Neural progenitor cell (in vitro differentiated cells): ENCODE results near the gene ZMYND10. TPM values are rescaled to one million over a fixed set of nuclear protein-coding genes. Genes with fewer than 3 reads are reported as not detected.
A peak's percentile ranks its signal among the peaks of the same experiment; 100 is the strongest.

Experiments
- DNase-seq: peaks from one replicate; pipeline ENCODE4 v3.0.0-alpha.2; 2016; ENCODE audit warnings: low spot score
- H2AFZ ChIP-seq: fragments of 200-600 bp; sonication (generic); replicated peaks from 2 replicates; pipeline ENCODE4 v1.6.1; 2016; ENCODE audit warnings: antibody characterized with exemption
- H3F3A ChIP-seq: fragments of 200-600 bp; sonication (generic); 2 replicates; pipeline ENCODE4 v1.6.1; 2016; ENCODE audit warnings: antibody characterized with exemption, low read depth
- H3K27ac ChIP-seq: fragments of 200-600 bp; sonication (generic); 2 replicates; pipeline ENCODE4 v1.5.1; 2016; ENCODE audit warnings: mild to moderate bottlenecking
- H3K27me3 ChIP-seq: fragments of 200-600 bp; sonication (generic); 2 replicates; pipeline ENCODE4 v1.6.1; 2016; ENCODE audit warnings: mild to moderate bottlenecking, moderate library complexity
- H3K36me3 ChIP-seq: fragments of 200-600 bp; sonication (generic); 2 replicates; pipeline ENCODE4 v1.5.1; 2016
- H3K4me1 ChIP-seq: fragments of 200-600 bp; sonication (generic); 2 replicates; pipeline ENCODE4 v1.6.1; 2016; ENCODE audit warnings: mixed run types
- H3K4me2 ChIP-seq: fragments of 200-600 bp; sonication (generic); 2 replicates; pipeline ENCODE4 v1.6.1; 2016
- H3K4me3 ChIP-seq: fragments of 200-600 bp; sonication (generic); 2 replicates; pipeline ENCODE4 v1.5.1; 2016
- H3K79me2 ChIP-seq: fragments of 200-600 bp; sonication (generic); 2 replicates; pipeline ENCODE4 v1.6.1; 2016; ENCODE audit warnings: low read depth
- H3K9ac ChIP-seq: fragments of 200-600 bp; sonication (generic); 2 replicates; pipeline ENCODE4 v1.6.1; 2016
- H3K9me3 ChIP-seq: fragments of 200-600 bp; sonication (generic); 2 replicates; pipeline ENCODE4 v1.5.1; 2016; ENCODE audit warnings: low read depth
- H4K20me1 ChIP-seq: fragments of 200-600 bp; sonication (generic); 2 replicates; pipeline ENCODE4 v1.6.1; 2016; ENCODE audit warnings: low read depth
- H3K27ac Mint-ChIP-seq: 3 replicates; pipeline ENCODE4 v1.8.0; 2021; ENCODE audit warnings: mixed read lengths
- H3K27me3 Mint-ChIP-seq: 2 replicates; pipeline ENCODE4 v1.8.0; 2022; ENCODE audit warnings: low read depth, mild to moderate bottlenecking, inconsistent platforms, moderate library complexity, mixed read lengths; ENCODE audit not compliant: insufficient read depth
- H3K36me3 Mint-ChIP-seq: 3 replicates; pipeline ENCODE4 v1.8.0; 2021; ENCODE audit warnings: mixed read lengths
- H3K4me1 Mint-ChIP-seq: 3 replicates; pipeline ENCODE4 v1.8.0; 2021; ENCODE audit warnings: mixed read lengths
- H3K4me3 Mint-ChIP-seq: 3 replicates; pipeline ENCODE4 v1.8.0; 2021; ENCODE audit warnings: mild to moderate bottlenecking, moderate library complexity, mixed read lengths
- H3K9me3 Mint-ChIP-seq: 3 replicates; pipeline ENCODE4 v1.8.0; 2020; ENCODE audit warnings: mixed read lengths
- EZH2 ChIP-seq: fragments of 200-600 bp; sonication (generic); IDR thresholded peaks from 2 replicates; pipeline ENCODE4 v1.6.1; 2017; ENCODE audit warnings: antibody characterized with exemption, mild to moderate bottlenecking, moderate library complexity
- EZH2phosphoT487 ChIP-seq: fragments of 200-600 bp; sonication (generic); IDR thresholded peaks from 2 replicates; pipeline ENCODE4 v1.6.1; 2017; ENCODE audit warnings: antibody characterized with exemption
- total RNA-seq: library from RNA; depleted of rRNA; stranded (reverse); fragments of >200 nt; gene quantifications from 2 replicates; pipeline ENCODE4 v1.2.3, GENCODE V29; 2015; ENCODE audit warnings: low replicate concordance
- TF ChIP-seq, protein P1 (sequence below): fragments of 200-600 bp; sonication (generic); IDR thresholded peaks from 2 replicates; pipeline ENCODE4 v1.5.1; 2017; ENCODE audit warnings: antibody characterized with exemption, mild to moderate bottlenecking

The ZMYND10 gene
- total RNA-seq, 1 donor from 2014 or later, result 0.37 TPM

- peaks cover 50% of the 10 kb centered on the region for H3K79me2 ChIP-seq
- H4K20me1 ChIP-seq, result peaks cover 41% of the 10 kb centered on the region
- H2AFZ ChIP-seq, result no peak overlapping the region
- no peak overlapping the region for H3K4me3 Mint-ChIP-seq
- H3K9ac ChIP-seq, result no peak overlapping the region
- no peak overlapping the region for H3K27ac ChIP-seq
- DNase-seq, result no peak
- no peaks in the 10 kb centered on the region for H3K9me3 ChIP-seq
- no peak overlapping the region for H3K4me2 ChIP-seq
- no peaks in the 10 kb centered on the region for H3K27me3 ChIP-seq
- H3K36me3 Mint-ChIP-seq, result peaks cover 2% of the 10 kb centered on the region
- no peaks in the 10 kb centered on the region for H3K9me3 Mint-ChIP-seq
- H3K4me1 ChIP-seq, result peaks cover 20% of the 10 kb centered on the region
- no peaks in the 10 kb centered on the region for H3K36me3 ChIP-seq
- peaks cover 30% of the 10 kb centered on the region for H3K4me1 Mint-ChIP-seq
- no peak overlapping the region for H3K27ac Mint-ChIP-seq
- TF ChIP-seq, protein P1, sequence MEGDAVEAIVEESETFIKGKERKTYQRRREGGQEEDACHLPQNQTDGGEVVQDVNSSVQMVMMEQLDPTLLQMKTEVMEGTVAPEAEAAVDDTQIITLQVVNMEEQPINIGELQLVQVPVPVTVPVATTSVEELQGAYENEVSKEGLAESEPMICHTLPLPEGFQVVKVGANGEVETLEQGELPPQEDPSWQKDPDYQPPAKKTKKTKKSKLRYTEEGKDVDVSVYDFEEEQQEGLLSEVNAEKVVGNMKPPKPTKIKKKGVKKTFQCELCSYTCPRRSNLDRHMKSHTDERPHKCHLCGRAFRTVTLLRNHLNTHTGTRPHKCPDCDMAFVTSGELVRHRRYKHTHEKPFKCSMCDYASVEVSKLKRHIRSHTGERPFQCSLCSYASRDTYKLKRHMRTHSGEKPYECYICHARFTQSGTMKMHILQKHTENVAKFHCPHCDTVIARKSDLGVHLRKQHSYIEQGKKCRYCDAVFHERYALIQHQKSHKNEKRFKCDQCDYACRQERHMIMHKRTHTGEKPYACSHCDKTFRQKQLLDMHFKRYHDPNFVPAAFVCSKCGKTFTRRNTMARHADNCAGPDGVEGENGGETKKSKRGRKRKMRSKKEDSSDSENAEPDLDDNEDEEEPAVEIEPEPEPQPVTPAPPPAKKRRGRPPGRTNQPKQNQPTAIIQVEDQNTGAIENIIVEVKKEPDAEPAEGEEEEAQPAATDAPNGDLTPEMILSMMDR, result no peak
- TF ChIP-seq EZH2phosphoT487, result no peak
- no peak for TF ChIP-seq EZH2
- peaks cover 4% of the 10 kb centered on the region for H3K27me3 Mint-ChIP-seq
- H3F3A ChIP-seq, result peaks cover 18% of the 10 kb centered on the region
- no peak overlapping the region for H3K4me3 ChIP-seq
Measured at GRCh38 chr3:50331364-50331907, 14.1 kb downstream of the ZMYND10 start.

GRCh38 chr3:50330330-50330729, 15.2 kb downstream of the ZMYND10 start:
- H3K27ac Mint-ChIP-seq, result no peak overlapping the region
- no peak overlapping the region for H3K9ac ChIP-seq
- TF ChIP-seq EZH2phosphoT487, result no peak
- no peak for TF ChIP-seq EZH2
- TF ChIP-seq, protein P1, result no peak
- peaks cover 17% of the 10 kb centered on the region for H3F3A ChIP-seq
- peaks cover 30% of the 10 kb centered on the region for H4K20me1 ChIP-seq
- H3K79me2 ChIP-seq, result peaks cover 41% of the 10 kb centered on the region
- no peak overlapping the region for H3K4me2 ChIP-seq
- peaks cover 2% of the 10 kb centered on the region for H3K27me3 Mint-ChIP-seq
- DNase-seq, result no peak
- no peak overlapping the region for H3K4me3 Mint-ChIP-seq
- peaks cover 2% of the 10 kb centered on the region for H3K36me3 Mint-ChIP-seq
- no peaks in the 10 kb centered on the region for H3K9me3 ChIP-seq
- no peak overlapping the region for H2AFZ ChIP-seq
- peaks cover 10% of the 10 kb centered on the region for H3K4me1 ChIP-seq
- H3K4me3 ChIP-seq, result no peak overlapping the region
- no peak overlapping the region for H3K27ac ChIP-seq
- H3K36me3 ChIP-seq, result no peaks in the 10 kb centered on the region
- H3K27me3 ChIP-seq, result no peaks in the 10 kb centered on the region
- peaks cover 20% of the 10 kb centered on the region for H3K4me1 Mint-ChIP-seq
- H3K9me3 Mint-ChIP-seq, result no peaks in the 10 kb centered on the region

GRCh38 chr3:50327943-50328691, 17.4 kb downstream of the ZMYND10 start, which contains the start of gene TUSC2:
TSS of gene TUSC2 (minus strand) at chr3:50328223. CDS start at chr3:50328099, 124 bp downstream.
- peak; percentile 99 for DNase-seq
- peak within 1 kb of the TSS; percentile 50 for H3K27ac Mint-ChIP-seq
- H3K9ac ChIP-seq, result peak within 1 kb of the TSS; percentile 78
- peak within 1 kb of the TSS; percentile 82 for H3K4me3 ChIP-seq
- H3K79me2 ChIP-seq, result peaks cover 19% of the 10 kb centered on the region
- no peaks in the 10 kb centered on the region for H3K9me3 ChIP-seq
- H3K27me3 ChIP-seq, result no peaks in the 10 kb centered on the region
- H3K4me3 Mint-ChIP-seq, result peak within 1 kb of the TSS; percentile 95
- TF ChIP-seq EZH2phosphoT487 (no peak), EZH2 (no peak)
- TF ChIP-seq, protein P1, result no peak
- H3K4me1 Mint-ChIP-seq, result peaks cover 26% of the 10 kb centered on the region
- no peaks in the 10 kb centered on the region for H3K9me3 Mint-ChIP-seq
- H2AFZ ChIP-seq, result peak within 1 kb of the TSS; percentile 3
- no peak within 1 kb of the TSS for H3K27ac ChIP-seq
- H3K36me3 ChIP-seq, result no peaks in the 10 kb centered on the region
- peaks cover 15% of the 10 kb centered on the region for H4K20me1 ChIP-seq
- peak within 1 kb of the TSS; percentile 96 for H3K4me2 ChIP-seq
- H3K4me1 ChIP-seq, result peaks cover 10% of the 10 kb centered on the region
- peaks cover 2% of the 10 kb centered on the region for H3K36me3 Mint-ChIP-seq
- H3F3A ChIP-seq, result peaks cover 32% of the 10 kb centered on the region
- H3K27me3 Mint-ChIP-seq, result peaks cover 6% of the 10 kb centered on the region
